B cell (primary cell): Measurements from ENCODE around the gene RAB10. TPM values are rescaled to one million over a fixed set of nuclear protein-coding genes. Genes with fewer than 3 reads are reported as not detected.

Experiments
- ATAC-seq: fragments of 200-7000 bp; cut with Tn5 transposase; one replicate; pipeline ENCODE4 v1.10.0; 2021; ENCODE audit warnings: low read depth, mild to moderate bottlenecking, moderate number of reproducible peaks, moderate library complexity
- CTCF ChIA-PET: fragments of 350-600 bp; sonication (Branson Sonifier 250); formaldehyde crosslinking; loops from one replicate; lab custom pipeline; 2021; ENCODE audit warnings: antibody characterized with exemption, inconsistent platforms; lab: Charles Lee
- POLR2A ChIA-PET: fragments of 350-600 bp; sonication (Branson Sonifier 250); formaldehyde crosslinking; loops from one replicate; lab custom pipeline; 2021; ENCODE audit warnings: antibody characterized with exemption; lab: Charles Lee
- DNase-seq: peaks from one replicate; pipeline ENCODE4 v3.0.0; 2013
- H2AFZ ChIP-seq: 2 replicates; pipeline ENCODE4 v1.6.1; 2012; ENCODE audit warnings: mild to moderate bottlenecking, low read depth, low read length; ENCODE audit not compliant: insufficient read depth, poor library complexity, severe bottlenecking
- H3K27ac ChIP-seq, 2 donors: 1 replicate in 1 of 2; 2 replicates in 1 of 2; pipeline ENCODE4 v1.5.1; 2012 to 2013; ENCODE audit warnings: low read length in 2 of 2, mild to moderate bottlenecking in 2 of 2, moderate library complexity in 1 of 2
- H3K27me3 ChIP-seq, 4 experiments: fragments of 200-600 bp in 1 of 4; sonication (generic) in 1 of 4; replicated peaks in 1 of 4; 1 replicate in 2 of 4; 2 replicates in 2 of 4; pipeline versions ENCODE4 v1.6.1 to v1.7.0; 2013 to 2016; ENCODE audit warnings: low read length in 3 of 4, mild to moderate bottlenecking in 2 of 4, mixed read lengths in 1 of 4, moderate library complexity in 1 of 4; ENCODE audit not compliant: insufficient read depth in 4 of 4, control insufficient read depth in 3 of 4; ENCODE audit errors: control extremely low read depth in 1 of 4
- H3K36me3 ChIP-seq, 2 experiments: replicated peaks in 1 of 2; 1 replicate in 1 of 2; 2 replicates in 1 of 2; pipeline versions ENCODE4 v1.6.1 to v1.7.1; 2013; ENCODE audit warnings: low read length in 1 of 2; ENCODE audit not compliant: insufficient read depth in 2 of 2, control insufficient read depth in 1 of 2; ENCODE audit errors: control extremely low read depth in 1 of 2, extremely low read depth in 1 of 2
- H3K4me1 ChIP-seq, 2 donors: fragments of 200-600 bp in 1 of 2; sonication (generic) in 1 of 2; 1 replicate in 1 of 2; 2 replicates in 1 of 2; pipeline versions ENCODE4 v1.5.1 to v1.6.1; 2013 to 2017; ENCODE audit warnings: low read length in 2 of 2; ENCODE audit not compliant: control insufficient read depth in 2 of 2, insufficient read depth in 2 of 2
- H3K4me2 ChIP-seq: replicated peaks from 2 replicates; pipeline ENCODE3; 2012; ENCODE audit warnings: mild to moderate bottlenecking, low read depth, low read length; ENCODE audit not compliant: poor library complexity, severe bottlenecking
- H3K4me3 ChIP-seq, 5 experiments: fragments of 200-600 bp in 1 of 5; sonication (generic) in 1 of 5; 1 replicate in 3 of 5; 2 replicates in 2 of 5; pipeline versions ENCODE4 v1.5.1 to v1.7.0; 2011 to 2016; ENCODE audit warnings: low read length in 4 of 5, mild to moderate bottlenecking in 4 of 5, low read depth in 2 of 5, control low read depth in 1 of 5, moderate library complexity in 1 of 5; ENCODE audit not compliant: insufficient read depth in 1 of 5; ENCODE audit errors: control extremely low read depth in 1 of 5, extremely low read depth in 1 of 5
- H3K79me2 ChIP-seq: fragments of 200-600 bp; sonication (generic); one replicate; pipeline ENCODE4 v1.6.0; 2016; ENCODE audit warnings: low read length; ENCODE audit not compliant: control insufficient read depth, insufficient read depth
- H3K9ac ChIP-seq: fragments of 200-600 bp; sonication (generic); 2 replicates; pipeline ENCODE4 v1.6.1; 2017; ENCODE audit warnings: mild to moderate bottlenecking, low read length, moderate library complexity
- H3K9me3 ChIP-seq, 3 donors: one replicate each; pipeline versions ENCODE4 v1.6.1 to v1.7.1; 2013; ENCODE audit warnings: low read length in 2 of 3; ENCODE audit not compliant: control insufficient read depth in 2 of 3, insufficient read depth in 1 of 3; ENCODE audit errors: control extremely low read depth in 1 of 3
- H4K20me1 ChIP-seq: 2 replicates; pipeline ENCODE4 v1.6.0; 2012; ENCODE audit warnings: mild to moderate bottlenecking, low read length; ENCODE audit not compliant: insufficient read depth, control insufficient read depth, poor library complexity, severe bottlenecking
- H3K27ac Mint-ChIP-seq: one replicate; pipeline ENCODE4 v1.8.0; 2021; ENCODE audit warnings: mixed read lengths
- H3K27me3 Mint-ChIP-seq: one replicate; pipeline ENCODE4 v1.8.0; 2021; ENCODE audit warnings: mixed read lengths
- H3K4me1 Mint-ChIP-seq: one replicate; pipeline ENCODE4 v1.8.0; 2021; ENCODE audit warnings: mixed read lengths
- H3K4me3 Mint-ChIP-seq: one replicate; pipeline ENCODE4 v1.8.0; 2021; ENCODE audit warnings: mixed read lengths
- H3K9me3 Mint-ChIP-seq: one replicate; pipeline ENCODE4 v1.8.0; 2022; ENCODE audit warnings: mixed read lengths; ENCODE audit not compliant: insufficient read depth
- EZH2 ChIP-seq: IDR thresholded peaks from 2 replicates; pipeline ENCODE4 v1.6.1; 2012; ENCODE audit warnings: borderline replicate concordance, low read depth, mild to moderate bottlenecking, moderate library complexity, low read length; ENCODE audit not compliant: insufficient read depth, poor library complexity, severe bottlenecking
- WGBS: methylation state at CpG from one replicate; pipeline ENCODE4 v1.1.5; 2013; ENCODE audit warnings: missing lambda C conversion rate; ENCODE audit not compliant: insufficient coverage; 5-methylcytosine and 5-hydroxymethylcytosine counted together
- intact Hi-C: fragments of 100-400 bp; cut with micrococcal nuclease; formaldehyde crosslinking; loops from one replicate; pipeline ENCODE4 v1.10.0; 2022
- polyA plus RNA-seq: library from polyadenylated mRNA; depleted of rRNA; stranded (reverse); fragments of >200 nt; gene quantifications from 2 replicates; pipeline ENCODE4 v1.2.3, GENCODE V29; 2012
- total RNA-seq, 2 donors: library from RNA; stranded (reverse); fragments of 120-200 nt in 1 of 2; gene quantifications; 1 replicate in 1 of 2; 2 replicates in 1 of 2; pipeline versions ENCODE4 v1.2.3 to v1.2.4, GENCODE V29; 2013 to 2022
- TF ChIP-seq, protein P1 (sequence below): fragments of 200-600 bp; IDR thresholded peaks from one replicate; pipeline ENCODE4 v1.8.0; 2022; ENCODE audit warnings: antibody characterized with exemption, mild to moderate bottlenecking

Gene RAB10
- total and polyA plus RNA-seq, 2 donors (not counting 1 experiment from before 2014, with no cell fraction given): 21.7 to 66.7 TPM

- H3K27me3 Mint-ChIP-seq: no peaks in the 10 kb centered on the region
- no peak overlapping the region for H3K4me2 ChIP-seq
- H3K27me3 ChIP-seq: no peaks in the 10 kb centered on the region
- no peak overlapping the region for H3K27ac ChIP-seq
- CTCF ChIA-PET: interaction anchor here (1.6 kb wide), 1 partner anchor 157 kb away, joined by 6 read pairs; no protein-coding TSS in a partner anchor
- whole genome bisulfite sequencing: 94% methylated on average over 9 of the region's 9 CpGs
- peaks cover 1% of the 10 kb centered on the region for H3K4me1 Mint-ChIP-seq
- H2AFZ ChIP-seq: no peak overlapping the region
- no peaks in the 10 kb centered on the region for H4K20me1 ChIP-seq
- H3K9me3 Mint-ChIP-seq: no peaks in the 10 kb centered on the region
- no peaks in the 10 kb centered on the region for H3K79me2 ChIP-seq
- DNase-seq: no peak
- no peak for TF ChIP-seq EZH2
- TF ChIP-seq, protein P1, sequence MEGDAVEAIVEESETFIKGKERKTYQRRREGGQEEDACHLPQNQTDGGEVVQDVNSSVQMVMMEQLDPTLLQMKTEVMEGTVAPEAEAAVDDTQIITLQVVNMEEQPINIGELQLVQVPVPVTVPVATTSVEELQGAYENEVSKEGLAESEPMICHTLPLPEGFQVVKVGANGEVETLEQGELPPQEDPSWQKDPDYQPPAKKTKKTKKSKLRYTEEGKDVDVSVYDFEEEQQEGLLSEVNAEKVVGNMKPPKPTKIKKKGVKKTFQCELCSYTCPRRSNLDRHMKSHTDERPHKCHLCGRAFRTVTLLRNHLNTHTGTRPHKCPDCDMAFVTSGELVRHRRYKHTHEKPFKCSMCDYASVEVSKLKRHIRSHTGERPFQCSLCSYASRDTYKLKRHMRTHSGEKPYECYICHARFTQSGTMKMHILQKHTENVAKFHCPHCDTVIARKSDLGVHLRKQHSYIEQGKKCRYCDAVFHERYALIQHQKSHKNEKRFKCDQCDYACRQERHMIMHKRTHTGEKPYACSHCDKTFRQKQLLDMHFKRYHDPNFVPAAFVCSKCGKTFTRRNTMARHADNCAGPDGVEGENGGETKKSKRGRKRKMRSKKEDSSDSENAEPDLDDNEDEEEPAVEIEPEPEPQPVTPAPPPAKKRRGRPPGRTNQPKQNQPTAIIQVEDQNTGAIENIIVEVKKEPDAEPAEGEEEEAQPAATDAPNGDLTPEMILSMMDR: no peak
- H3K9me3 ChIP-seq: no peaks in the 10 kb centered on the region
- no peak overlapping the region for H3K9ac ChIP-seq
- H3K27ac Mint-ChIP-seq: no peak overlapping the region
- peaks cover 0 to 2% of the 10 kb centered on the region in 2 donors for H3K4me1 ChIP-seq
- H3K36me3 ChIP-seq: no peaks in the 10 kb centered on the region
- no peak for ATAC-seq
- intact Hi-C loops: no loop called here
- H3K4me3 ChIP-seq: no peak overlapping the region
- POLR2A ChIA-PET: interaction anchor here (0.6 kb wide), 2 partner anchors 24 to 110 kb away, joined by 3 to 6 read pairs; no protein-coding TSS in a partner anchor
- no peak overlapping the region for H3K4me3 Mint-ChIP-seq
These were observed 45.8 kb upstream of the RAB10 start for GRCh38 chr2:25988134-25988533.

- Mint-ChIP-seq H3K9me3 (no peaks in the 10 kb centered on the region), H3K4me3 (no peak overlapping the region), H3K27ac (no peak overlapping the region), H3K4me1 (peaks cover 1% of the 10 kb centered on the region), H3K27me3 (no peaks in the 10 kb centered on the region)
- no peaks in the 10 kb centered on the region for H4K20me1 ChIP-seq
- WGBS: no CpG with 5 or more reads among the region's 4 CpGs
- ChIA-PET POLR2A (no interaction called here), CTCF (interaction anchor here (1.6 to 3.5 kb wide), 2 partner anchors 156 to 159 kb away, joined by 6 to 10 read pairs; no protein-coding TSS in a partner anchor)
- no peaks in the 10 kb centered on the region for H3K9me3 ChIP-seq
- H3K27me3 ChIP-seq: no peaks in the 10 kb centered on the region
- no peak for TF ChIP-seq EZH2
- TF ChIP-seq, protein P1: no peak
- H3K4me3 ChIP-seq: no peak overlapping the region
- no peak overlapping the region for H2AFZ ChIP-seq
- intact Hi-C loops: no loop called here
- DNase-seq: no peak
- no peak overlapping the region for H3K4me2 ChIP-seq
- H3K4me1 ChIP-seq: peaks cover 0 to 2% of the 10 kb centered on the region in 2 donors
- H3K36me3 ChIP-seq: no peaks in the 10 kb centered on the region
- no peaks in the 10 kb centered on the region for H3K79me2 ChIP-seq
- no peak for ATAC-seq
- no peak overlapping the region for H3K27ac ChIP-seq
- no peak overlapping the region for H3K9ac ChIP-seq
These were observed 44.7 kb upstream of the RAB10 start for GRCh38 chr2:25989154-25989553.
